ENCODE measurements around the gene UBL7. TPM values are rescaled to one million over a fixed set of nuclear protein-coding genes. Genes with fewer than 3 reads are reported as not detected.
A peak's percentile ranks its signal among the peaks of the same experiment; 100 is the strongest.

Gene UBL7
- total RNA-seq, 1 donor from 2014 or later: 44.4 TPM

DNA sequence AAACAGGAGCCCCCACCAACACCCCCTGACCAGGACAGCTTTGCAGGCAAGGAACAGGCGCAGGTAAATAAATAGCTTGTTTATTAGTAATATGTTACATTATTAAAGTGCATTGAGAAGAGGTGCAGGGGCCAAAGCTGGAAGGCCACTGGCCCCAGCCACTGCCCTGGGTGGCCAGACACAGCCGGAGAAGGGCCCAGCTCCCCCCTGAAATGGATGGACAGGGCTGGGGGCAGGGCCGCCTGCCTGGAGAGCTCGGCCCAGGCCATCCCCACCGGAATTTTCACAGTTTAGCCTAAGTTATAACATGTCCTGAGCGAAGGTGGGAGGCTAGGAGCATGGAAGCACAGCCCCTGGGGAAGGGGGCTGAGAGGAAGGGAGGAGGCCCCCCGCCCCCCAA is 51.7 kb downstream of the UBL7 start:
- DNase-seq (ENCODE audit: low read depth): no peak

DNA sequence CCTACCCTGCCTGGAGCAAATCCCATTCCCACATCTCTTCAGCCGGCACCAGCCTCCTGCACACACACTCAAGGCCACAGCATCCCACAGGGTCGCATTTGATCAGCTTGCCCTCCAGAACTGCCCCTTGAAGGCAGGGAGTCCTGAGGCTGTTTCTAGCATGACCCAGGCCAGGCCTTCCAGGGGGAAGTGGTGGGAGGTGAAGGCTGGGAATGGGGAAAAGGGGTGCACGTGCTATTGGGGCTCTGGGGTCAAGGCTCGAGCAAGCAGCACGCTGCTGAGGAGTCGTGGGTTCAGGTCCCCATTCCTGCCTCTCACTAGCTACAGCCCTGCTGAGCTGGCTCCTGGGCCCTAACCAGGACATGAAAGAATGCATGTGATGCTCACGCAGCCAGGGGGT is 52.1 kb downstream of the UBL7 start:
- DNase-seq (ENCODE audit: low read depth): no peak

DNA sequence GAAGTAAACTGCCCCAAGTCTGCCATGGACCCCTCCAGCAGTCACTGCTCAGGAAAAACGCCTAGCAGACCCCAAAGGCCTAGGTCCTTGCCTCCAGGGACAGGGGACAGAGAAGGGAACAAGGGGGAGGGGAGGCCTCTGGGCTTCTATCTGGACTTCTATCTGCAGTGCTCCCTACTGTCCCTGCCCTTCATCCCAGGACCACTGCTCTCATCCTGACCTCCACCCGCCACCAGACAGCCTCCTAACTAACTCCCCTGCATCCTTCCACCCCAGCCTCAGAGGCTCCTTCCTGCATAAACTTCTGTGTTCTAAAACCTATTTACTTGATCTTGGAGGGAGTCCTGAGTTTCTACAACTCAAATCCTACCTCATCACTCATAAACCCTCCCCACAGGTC is 52.6 kb downstream of the UBL7 start:
- no peak for DNase-seq (ENCODE audit: low read depth)

GRCh38 chr15:74406992-74407705 is 53.8 kb downstream of the UBL7 start:
- DNase-seq (ENCODE audit: low read depth): peak; percentile 93

DNA sequence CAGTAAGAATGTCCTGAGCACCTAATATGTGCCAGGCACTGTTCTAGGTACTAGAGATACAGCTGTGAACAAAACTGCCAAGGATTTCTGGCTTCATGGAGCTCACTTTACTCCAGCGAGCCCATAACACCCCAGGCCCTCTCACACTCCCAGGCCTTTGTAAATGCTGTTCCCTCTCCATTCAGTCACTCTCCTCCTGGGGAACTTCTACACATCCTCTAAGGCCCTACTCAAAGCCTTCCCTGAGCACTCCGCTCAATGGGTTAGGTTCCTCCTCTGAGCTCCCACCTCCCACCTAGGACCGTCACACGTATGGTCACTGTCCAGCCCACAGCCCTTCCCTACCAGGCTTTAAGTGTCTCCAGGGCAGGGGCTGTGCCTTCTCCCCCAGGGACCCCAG is 54.4 kb downstream of the UBL7 start:
- DNase-seq (ENCODE audit: low read depth): no peak

DNA sequence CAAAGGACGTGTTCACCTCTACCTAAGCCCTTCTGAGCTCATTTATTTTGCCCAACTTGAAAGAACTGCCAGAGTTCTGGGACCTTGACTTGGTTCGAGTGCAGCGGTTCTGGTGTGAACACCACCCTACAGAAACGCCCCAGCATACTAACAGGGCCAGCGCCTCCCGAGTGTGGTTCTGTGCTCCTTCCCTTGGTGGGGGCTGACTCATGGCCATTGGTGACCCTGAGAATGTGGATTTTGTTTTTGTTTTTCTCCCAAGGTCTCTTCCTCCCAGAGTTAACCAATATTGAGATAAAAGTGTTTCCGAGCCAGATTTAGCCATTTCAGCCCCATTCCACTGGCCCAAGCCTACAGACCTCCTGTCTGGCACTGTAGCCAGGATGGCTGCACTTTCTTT is 55.1 kb downstream of the UBL7 start:
- no peak for DNase-seq (ENCODE audit: low read depth)

DNA sequence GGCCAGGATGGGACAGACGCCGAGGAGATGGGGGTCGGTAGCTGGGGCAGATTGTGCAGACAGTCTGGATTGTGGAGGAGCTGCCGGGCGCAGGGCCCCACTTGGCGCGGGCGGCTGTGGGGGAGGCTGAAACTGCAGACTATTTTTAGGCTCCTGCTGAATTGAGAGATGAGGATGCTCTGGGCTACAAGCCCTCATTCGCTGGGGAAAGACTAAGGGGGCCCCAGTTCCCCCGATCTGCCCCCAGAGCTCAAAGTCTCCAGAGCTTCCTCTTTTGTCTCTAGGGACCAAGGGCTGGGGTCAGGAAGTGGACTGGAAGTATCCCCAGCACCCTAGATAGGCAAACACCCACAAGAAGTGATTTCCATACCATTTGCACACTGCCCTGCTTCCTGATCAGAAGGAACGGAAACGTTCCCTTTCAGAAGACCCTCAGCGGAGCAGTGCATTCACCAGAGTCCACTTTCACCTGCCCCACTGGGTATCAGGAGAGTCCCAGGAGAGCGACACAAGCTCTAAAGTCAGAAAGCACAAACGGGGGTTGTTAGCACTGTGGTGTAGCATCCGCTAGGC is 56.9 kb downstream of the UBL7 start:
- DNase-seq (ENCODE audit: low read depth): no peak

- no peak for DNase-seq (ENCODE audit: low read depth)
These were observed 57.4 kb downstream of the UBL7 start for GRCh38 chr15:74403588-74403919.

- peak; percentile 91 for DNase-seq (ENCODE audit: low read depth)
These were observed 57.9 kb downstream of the UBL7 start for GRCh38 chr15:74402873-74403587.

- DNase-seq (ENCODE audit: low read depth): no peak
These were observed 58.6 kb downstream of the UBL7 start for GRCh38 chr15:74402337-74402841.

DNA sequence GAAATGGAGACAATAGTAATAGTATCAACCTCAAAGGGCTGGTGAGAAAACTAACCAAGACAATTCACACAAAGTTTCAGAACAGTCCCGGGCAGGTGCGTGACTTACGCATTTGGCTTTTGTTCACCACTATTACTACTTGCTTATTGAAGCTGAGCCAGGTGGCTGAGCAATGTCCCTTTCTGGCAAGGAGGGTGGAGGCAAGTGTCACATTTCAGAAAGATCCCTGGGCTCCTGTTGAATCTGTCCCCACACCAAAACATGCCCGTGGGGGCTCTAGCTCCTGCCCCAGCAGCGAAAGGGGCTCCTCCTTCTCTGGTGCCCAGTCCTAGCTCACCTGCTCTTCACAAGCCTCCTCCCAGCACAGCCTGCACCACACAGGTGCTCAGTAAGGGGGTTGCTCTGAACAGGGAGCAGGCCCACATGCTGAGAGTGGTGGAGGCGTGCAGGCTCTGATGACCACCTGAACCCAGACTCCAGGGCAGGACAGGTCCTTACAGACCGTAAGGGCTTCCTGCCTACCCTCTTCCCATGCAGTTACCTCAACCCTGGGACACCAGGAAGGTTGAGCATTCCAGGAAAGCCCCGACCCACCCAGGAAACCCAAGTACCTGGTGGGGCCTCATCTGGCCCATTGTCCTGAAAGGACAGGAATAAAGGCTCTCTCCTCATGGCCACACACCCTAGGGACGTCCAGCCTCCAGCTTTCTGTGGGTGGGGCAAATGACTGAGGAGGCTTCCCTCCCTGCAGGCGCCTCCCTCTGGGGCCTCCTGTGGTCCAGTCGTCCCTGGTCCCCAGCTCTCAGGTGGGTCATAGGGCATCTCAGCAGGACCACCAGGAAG is 59.8 kb downstream of the UBL7 start:
- no peak for DNase-seq (ENCODE audit: low read depth)

- DNase-seq (ENCODE audit: low read depth): no peak
These were observed 60.6 kb downstream of the UBL7 start for GRCh38 chr15:74400313-74400860.

DNA sequence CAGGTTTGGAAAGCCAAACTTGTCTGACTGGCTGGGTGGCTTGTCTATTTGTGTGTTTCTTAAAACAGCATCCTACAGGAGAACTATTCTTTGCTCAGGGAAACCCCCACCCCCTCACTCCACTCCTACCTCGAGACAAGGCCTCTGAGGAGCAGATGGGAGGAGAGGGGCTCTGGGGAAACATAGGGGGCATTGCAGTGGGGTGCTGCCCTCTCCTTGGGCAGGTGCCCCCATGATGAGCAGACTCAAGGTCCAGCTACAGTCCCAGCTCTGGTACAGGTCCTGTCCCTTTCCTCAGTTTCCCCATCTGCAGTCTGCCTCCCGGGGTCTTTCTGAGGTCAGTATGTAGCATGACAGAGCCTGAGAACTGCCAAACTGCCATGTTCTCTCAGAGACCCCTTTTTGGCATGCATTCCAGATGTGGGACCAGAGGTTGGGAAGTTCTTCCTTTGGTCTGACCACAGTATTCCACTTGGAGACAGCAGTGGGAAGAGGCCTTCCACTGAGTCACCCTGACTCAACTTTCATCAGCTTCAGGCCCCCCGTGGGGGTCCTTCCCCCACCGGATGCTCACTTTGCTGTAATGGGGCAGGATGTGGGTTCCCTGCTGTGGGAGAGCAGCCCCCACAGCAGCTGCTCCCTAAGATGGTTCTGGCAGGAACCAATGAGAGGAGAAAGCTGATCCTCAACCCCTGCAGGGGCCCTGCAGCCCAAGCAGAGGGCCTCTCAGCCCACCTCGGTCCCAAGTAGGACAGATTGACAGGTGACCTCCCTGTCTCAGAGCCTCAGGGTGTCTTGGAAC is 61.2 kb downstream of the UBL7 start:
- peak; percentile 41 for DNase-seq (ENCODE audit: low read depth)

GRCh38 chr15:74399100-74399499 is 61.9 kb downstream of the UBL7 start:
- no peak for DNase-seq (ENCODE audit: low read depth)

- no peak for DNase-seq (ENCODE audit: low read depth)
These were observed 62.8 kb downstream of the UBL7 start for GRCh38 chr15:74398183-74398582.

GRCh38 chr15:74397239-74398068 is 63.5 kb downstream of the UBL7 start:
- DNase-seq (ENCODE audit: low read depth): no peak

GRCh38 chr15:74396445-74397238 is 64.3 kb downstream of the UBL7 start:
- no peak for DNase-seq (ENCODE audit: low read depth)

DNA sequence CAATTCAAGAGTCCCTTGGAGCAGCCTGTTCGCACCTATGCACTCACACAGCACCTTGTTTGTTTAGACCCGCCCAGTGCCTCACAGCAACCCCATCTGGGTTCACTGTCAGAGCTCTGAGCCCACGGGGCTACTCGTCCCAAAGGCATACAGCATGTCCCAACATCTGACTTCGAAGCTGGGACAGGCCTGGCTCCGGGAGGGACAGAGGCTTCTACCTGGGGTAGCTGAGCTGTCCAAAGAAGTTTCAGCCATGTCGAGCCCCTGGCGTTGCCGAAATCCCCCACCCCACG is 64.9 kb downstream of the UBL7 start:
- no peak for DNase-seq (ENCODE audit: low read depth)

All from myocyte (in vitro differentiated cells).